Hindlimb muscle (tissue), 1 donor: ENCODE measurements around the gene ADORA1. TPM values are rescaled to one million over a fixed set of nuclear protein-coding genes. Genes with fewer than 3 reads are reported as not detected.

Source experiments
- DNase-seq: peaks from one replicate; pipeline ENCODE4 v3.0.0-alpha.2; 2013
- polyA plus RNA-seq: library from polyadenylated mRNA; unstranded; fragments of 120-200 nt; gene quantifications from one replicate; pipeline ENCODE4 v1.2.1, GENCODE V29; 2013; ENCODE audit not compliant: insufficient read length

The ADORA1 gene
- polyA plus RNA-seq, 1 donor: 8.2 TPM

DNA sequence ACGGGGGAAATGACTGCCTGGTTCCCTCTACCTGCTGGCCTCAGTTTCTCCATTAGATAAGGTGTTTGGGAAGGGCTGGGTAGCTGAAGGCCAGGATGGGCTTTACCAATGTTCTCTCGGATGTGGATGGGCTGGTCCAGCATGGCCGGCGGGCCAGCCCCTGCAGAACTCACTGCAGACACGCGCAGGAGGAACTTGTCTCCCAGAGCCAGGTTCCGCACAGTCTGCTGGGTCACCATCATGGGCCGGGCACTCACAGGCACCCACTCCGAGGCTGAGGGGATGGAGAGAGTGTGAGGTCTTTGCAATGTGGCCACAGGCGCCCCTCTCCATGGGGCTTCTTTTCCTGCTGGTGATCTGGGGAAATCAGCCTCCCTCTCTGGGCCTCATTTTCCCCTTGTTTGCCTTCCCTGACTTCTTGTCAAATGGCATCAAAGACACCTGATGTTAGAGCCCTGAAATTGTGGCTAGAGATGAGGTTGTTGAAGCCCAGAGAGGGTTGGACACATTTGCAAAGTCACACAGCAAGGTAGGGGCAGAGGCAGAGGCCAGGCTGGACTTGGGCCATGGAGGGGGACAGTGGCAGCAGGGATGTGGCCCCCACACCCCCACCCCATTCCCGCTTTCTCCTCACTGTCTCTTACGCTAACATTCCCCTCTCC, 46.9 kb downstream of the ADORA1 start:
- no peak for DNase-seq

- no peak for DNase-seq
Observed at GRCh38 chr1:203175237-203175826, 47.8 kb downstream of the ADORA1 start, which contains the start of gene MYBPH. MYBPH (minus strand) TSS chr1:203175826; CDS start chr1:203175755, 71 bp downstream.

GRCh38 chr1:203175827-203176241, 48.3 kb downstream of the ADORA1 start:
- DNase-seq: no peak

GRCh38 chr1:203176273-203177035, 48.9 kb downstream of the ADORA1 start:
- DNase-seq: no peak

DNA sequence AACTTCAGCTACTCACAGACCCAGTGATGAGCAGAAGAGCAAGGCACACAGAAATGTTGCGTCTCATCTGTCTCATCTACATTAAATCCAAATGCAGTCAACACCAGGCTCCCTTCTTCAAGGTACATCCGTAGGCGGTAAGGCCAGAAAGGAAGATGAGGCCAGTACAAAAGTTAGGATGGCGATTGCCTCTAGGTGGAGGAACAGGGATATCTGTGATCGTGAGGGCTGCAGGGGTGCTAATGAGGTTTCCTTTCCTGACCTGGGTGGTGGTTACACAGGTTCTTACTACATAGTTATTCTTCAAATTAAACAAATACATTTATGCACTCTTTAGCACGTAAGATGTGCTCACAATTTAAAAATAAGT, 49.5 kb downstream of the ADORA1 start:
- DNase-seq: no peak

DNA sequence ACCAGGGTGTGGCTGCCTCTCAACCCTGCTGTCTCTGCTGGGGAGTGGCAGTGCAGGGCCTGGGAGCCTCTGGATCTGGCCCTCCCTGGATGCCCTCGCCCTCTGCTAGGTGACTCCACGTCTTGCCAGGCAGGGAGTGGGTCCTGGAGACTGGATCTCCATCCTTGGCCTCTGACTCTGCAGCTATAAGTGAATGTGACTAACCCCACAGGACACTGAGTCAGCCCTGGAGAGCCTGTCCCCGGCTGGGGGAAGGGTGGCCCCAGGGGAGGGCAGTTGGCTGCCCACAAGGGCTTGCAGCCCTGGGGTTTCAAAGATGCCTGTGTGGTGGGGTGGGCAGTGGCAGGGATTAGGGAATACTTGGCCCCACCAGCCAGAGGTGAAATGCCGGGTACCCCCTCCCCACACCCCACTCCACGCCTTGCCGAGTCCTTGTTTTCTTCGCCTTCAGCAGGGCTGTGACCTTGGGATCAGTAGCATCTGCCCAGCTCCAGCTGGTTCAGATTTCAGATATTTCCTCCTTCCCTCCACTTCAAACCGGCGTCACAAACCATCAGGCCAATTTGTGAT, 50.0 kb downstream of the ADORA1 start:
- DNase-seq: no peak

- DNase-seq: no peak
Observed at GRCh38 chr1:203178083-203178482, 50.6 kb downstream of the ADORA1 start.

- DNase-seq: no peak
Observed at GRCh38 chr1:203178821-203179666, 51.5 kb downstream of the ADORA1 start.

DNA sequence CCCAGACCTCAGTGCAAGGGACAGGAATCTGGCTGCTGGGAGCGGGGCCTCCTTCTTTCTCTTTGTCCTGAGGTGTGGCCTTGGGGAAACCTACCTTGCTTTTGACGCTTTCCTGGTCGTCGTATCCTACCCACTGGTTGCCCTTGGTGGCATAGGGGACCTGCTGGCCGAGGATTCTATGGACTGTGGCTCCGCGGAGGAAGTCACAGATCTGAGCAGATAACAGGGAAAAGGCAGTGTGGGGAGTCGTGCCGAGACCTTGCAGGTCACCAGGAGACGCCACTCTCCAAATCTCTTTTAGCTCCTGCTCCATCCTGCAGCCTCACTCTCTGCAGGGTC, 52.1 kb downstream of the ADORA1 start:
- no peak for DNase-seq

DNA sequence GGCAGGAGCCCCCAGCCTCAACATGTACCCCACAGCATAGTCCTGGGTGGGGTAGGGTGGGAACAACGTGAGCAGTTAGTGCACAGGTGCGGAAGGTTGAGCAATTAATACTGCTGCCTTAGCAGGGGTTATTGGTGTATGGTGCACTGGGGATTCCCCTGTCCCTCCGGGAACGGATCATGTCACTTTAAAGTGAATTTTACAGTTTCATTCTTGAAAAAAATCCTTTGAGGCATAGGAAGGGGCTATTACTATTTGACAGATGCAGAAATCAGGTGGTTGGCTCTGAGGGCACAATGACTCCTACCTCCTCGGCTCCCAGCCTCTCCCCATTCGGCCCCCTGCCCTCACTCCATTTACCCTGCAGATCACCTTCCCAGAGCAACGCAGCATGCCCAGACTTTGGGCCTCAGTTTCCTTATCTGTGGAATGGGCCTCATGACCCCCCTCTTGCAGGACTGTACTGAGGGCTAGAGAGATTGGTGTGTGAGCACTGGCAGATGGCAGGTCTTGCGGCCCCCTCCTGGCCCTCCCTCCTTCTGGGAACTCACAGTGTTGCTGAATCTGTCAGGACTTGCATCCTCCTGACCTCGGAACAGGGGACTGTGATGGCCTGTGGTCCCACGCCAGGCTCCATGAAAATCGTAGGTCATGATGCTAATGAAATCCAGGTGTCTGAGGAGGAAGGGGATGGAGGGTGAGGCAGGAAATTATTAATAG, 53.2 kb downstream of the ADORA1 start:
- no peak for DNase-seq

DNA sequence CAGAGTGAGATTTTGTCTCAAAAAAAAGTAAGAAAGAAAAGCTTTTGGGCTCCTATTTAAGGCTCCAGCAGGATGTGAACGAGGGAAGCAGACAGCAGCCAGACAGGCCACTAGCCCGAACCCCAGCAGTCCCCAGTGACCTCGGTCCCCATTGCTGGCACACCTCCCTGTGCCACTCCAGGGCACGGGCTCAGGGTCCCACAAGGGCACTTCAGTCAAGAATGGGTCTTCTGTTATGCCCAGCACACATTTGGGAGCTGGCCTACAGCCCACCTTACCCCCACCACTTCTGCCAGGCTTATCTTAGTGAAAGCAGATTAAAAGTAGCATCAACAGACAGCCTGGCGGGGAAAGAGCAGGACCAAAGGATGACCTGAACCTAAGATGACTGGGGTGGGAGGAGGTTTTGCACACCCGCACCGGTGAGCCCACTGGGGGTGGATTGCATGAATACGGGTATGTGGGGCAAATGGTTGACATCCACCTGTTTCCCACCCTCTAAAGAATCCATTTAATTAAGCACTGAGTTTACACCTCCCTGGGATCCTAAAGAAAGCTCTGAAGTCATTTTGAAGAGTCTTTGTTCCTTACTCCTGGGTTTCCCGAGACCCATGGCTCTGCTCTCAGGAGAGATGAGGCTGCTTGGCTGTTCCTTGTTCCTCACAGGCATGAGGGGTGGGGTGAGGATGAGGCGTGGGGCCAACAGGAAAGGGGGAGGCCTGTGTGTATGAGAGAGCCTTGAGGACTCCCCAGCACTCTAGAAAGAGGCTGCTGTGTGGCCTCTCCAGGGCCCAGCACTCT, 54.3 kb downstream of the ADORA1 start:
- DNase-seq: no peak

GRCh38 chr1:203182387-203182953, 54.9 kb downstream of the ADORA1 start:
- DNase-seq: no peak

DNA sequence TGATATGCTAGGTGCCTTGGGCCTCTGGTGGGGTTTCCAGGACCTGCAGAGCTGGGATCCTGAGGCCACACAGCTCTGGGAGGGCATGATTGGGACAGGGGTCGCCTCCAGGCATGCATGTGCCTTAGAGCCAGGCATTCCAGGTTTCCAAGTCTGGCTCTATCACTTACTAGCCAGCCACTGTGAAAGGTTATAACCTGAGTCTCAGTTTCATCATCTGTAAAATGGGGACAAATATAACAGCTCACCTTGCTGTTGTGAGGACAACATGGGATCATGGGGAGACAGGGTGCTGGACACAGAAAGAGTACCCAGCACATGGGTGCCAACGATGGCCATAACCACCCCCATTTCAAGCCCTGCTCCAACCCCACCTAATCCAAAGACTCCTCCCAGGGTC, 56.3 kb downstream of the ADORA1 start:
- DNase-seq: no peak

DNA sequence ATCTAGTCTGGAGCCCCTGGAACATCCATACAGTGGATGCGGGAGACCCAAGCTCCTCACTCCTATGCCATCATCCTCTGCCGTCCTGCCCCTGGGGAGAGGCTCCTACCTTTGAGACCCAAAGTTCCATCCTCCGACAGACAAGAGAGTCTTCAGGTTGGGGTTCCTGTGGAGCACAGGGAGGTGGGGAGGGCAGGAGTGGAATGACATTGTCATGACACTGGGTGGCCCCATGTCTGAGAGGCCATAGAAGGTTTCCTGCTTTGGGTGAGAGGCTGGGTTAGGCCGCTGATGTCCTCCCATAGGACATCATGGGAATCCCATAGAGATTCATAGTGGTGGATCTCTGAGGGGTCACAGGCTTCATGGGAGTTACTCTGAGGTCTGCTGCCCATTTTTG, 56.9 kb downstream of the ADORA1 start:
- no peak for DNase-seq

GRCh38 chr1:203185061-203185461, 57.5 kb downstream of the ADORA1 start:
- no peak for DNase-seq

DNA sequence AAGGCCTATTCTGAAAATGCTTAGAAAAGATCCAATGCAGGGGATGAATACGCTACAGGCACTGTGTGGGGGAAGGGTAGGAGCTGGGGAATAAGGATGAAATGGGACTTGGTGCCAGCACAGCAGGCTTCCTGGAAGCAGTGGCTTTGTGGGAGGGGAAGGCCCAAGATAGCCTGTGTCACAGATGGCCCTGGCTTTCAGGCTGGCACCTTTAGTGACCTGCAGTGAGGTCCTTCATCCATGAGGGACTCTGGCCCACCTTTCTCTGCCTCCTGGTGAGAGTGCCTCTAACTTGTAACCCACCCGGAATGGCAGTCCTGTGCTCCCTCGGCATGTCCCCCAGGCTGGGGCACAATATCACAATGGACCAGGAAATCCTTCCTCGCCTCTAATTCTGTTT, 58.1 kb downstream of the ADORA1 start:
- DNase-seq: no peak

DNA sequence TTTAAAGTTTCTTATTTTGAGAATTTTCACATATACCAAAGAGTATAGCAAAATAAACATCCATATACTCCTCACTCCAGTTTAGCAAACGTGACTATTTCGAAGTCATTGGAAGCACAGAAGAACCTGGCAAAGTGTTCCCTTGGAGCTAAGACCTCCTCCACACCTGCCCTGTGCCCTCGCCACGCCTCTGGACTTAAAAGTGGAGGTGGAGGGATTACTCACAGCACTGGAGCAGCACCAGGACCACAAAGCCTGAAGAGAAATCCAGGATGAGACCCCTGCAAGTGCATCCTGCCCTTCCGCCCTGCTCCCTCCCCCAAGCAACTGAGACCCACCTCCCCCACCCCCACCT, 58.5 kb downstream of the ADORA1 start:
- no peak for DNase-seq

- no peak for DNase-seq
Observed at GRCh38 chr1:203186446-203187303, 59.1 kb downstream of the ADORA1 start, which contains the start of gene CHI3L1. CHI3L1 (minus strand) TSS chr1:203186704; CDS start chr1:203186623, 81 bp downstream.

- DNase-seq: no peak
Observed at GRCh38 chr1:203187304-203187685, 59.8 kb downstream of the ADORA1 start.
